Activated CD8-positive, alpha-beta T cell treated with anti-CD3 and anti-CD28 coated beads for 36 hours (primary cell): Measurements from ENCODE around the gene ACTL8. TPM values are rescaled to one million over a fixed set of nuclear protein-coding genes. Genes with fewer than 3 reads are reported as not detected.

Experiments used
- ATAC-seq: fragments of 200-7000 bp; cut with Tn5 transposase; one replicate; pipeline ENCODE4 v1.10.0; 2021; ENCODE audit warnings: mild to moderate bottlenecking, moderate library complexity
- CTCF ChIA-PET: fragments of 350-600 bp; sonication (Branson Sonifier 250); formaldehyde crosslinking; loops from one replicate; lab custom pipeline; 2021; ENCODE audit warnings: antibody characterized with exemption; lab: Charles Lee
- POLR2A ChIA-PET: fragments of 350-600 bp; sonication (Branson Sonifier 250); formaldehyde crosslinking; loops from one replicate; lab custom pipeline; 2021; ENCODE audit warnings: antibody characterized with exemption; lab: Charles Lee
- DNase-seq: peaks from one replicate; pipeline ENCODE4 v3.0.0-alpha.2; 2020
- H3K27ac Mint-ChIP-seq: one replicate; pipeline ENCODE4 v1.8.0; 2021; ENCODE audit warnings: mild to moderate bottlenecking, mixed read lengths
- H3K27me3 Mint-ChIP-seq: one replicate; pipeline ENCODE4 v1.8.0; 2021; ENCODE audit warnings: mixed read lengths
- H3K36me3 Mint-ChIP-seq: one replicate; pipeline ENCODE4 v1.8.0; 2021; ENCODE audit warnings: low read depth, mixed read lengths
- H3K4me1 Mint-ChIP-seq: one replicate; pipeline ENCODE4 v1.8.0; 2021; ENCODE audit warnings: low read depth, mixed read lengths
- H3K4me3 Mint-ChIP-seq: one replicate; pipeline ENCODE4 v1.8.0; 2021; ENCODE audit warnings: mild to moderate bottlenecking, moderate library complexity, mixed read lengths
- H3K9me3 Mint-ChIP-seq: one replicate; pipeline ENCODE4 v1.8.0; 2021; ENCODE audit warnings: mixed read lengths
- CTCF ChIP-seq: fragments of 200-600 bp; IDR thresholded peaks from one replicate; pipeline ENCODE4 v1.8.0; 2022; ENCODE audit warnings: antibody characterized with exemption, mild to moderate bottlenecking
- intact Hi-C: fragments of 100-400 bp; cut with micrococcal nuclease; formaldehyde crosslinking; loops from one replicate; pipeline ENCODE4 v1.10.0; 2022
- total RNA-seq, 2 experiments: library from RNA; stranded (reverse); gene quantifications; one replicate each; pipeline ENCODE4 v1.2.3, GENCODE V29; 2021

Gene ACTL8
- total RNA-seq, 2 experiments from 2014 or later = not detected

- H3K9me3 Mint-ChIP-seq = no peaks in the 10 kb centered on the region
- no peak for ATAC-seq
- CTCF ChIA-PET = no interaction called here
Measured at GRCh38 chr1:17773591-17774326, 18.6 kb downstream of the ACTL8 start.

GRCh38 chr1:17774452-17774851 lies 19.3 kb downstream of the ACTL8 start:
- ChIA-PET POLR2A (no interaction called here), CTCF (no interaction called here)
- no peaks in the 10 kb centered on the region for H3K4me1 Mint-ChIP-seq
- intact Hi-C loops = no loop called here
- TF ChIP-seq CTCF = no peak
- H3K27ac Mint-ChIP-seq = no peak overlapping the region
- DNase-seq (no peak), ATAC-seq (no peak)
- no peaks in the 10 kb centered on the region for H3K27me3 Mint-ChIP-seq
- H3K4me3 Mint-ChIP-seq = no peak overlapping the region
- no peaks in the 10 kb centered on the region for H3K36me3 Mint-ChIP-seq
- no peaks in the 10 kb centered on the region for H3K9me3 Mint-ChIP-seq

More at GRCh38 chr1:17773591-17774326, 18.6 kb downstream of the ACTL8 start:
- DNase-seq = no peak
- no peaks in the 10 kb centered on the region for H3K36me3 Mint-ChIP-seq
- no peaks in the 10 kb centered on the region for H3K27me3 Mint-ChIP-seq
- no peak for TF ChIP-seq CTCF
- no peak overlapping the region for H3K27ac Mint-ChIP-seq
- H3K4me3 Mint-ChIP-seq = no peak overlapping the region
- POLR2A ChIA-PET = no interaction called here
- no peaks in the 10 kb centered on the region for H3K4me1 Mint-ChIP-seq
- intact Hi-C loops = no loop called here

- Mint-ChIP-seq H3K27ac (no peak overlapping the region), H3K36me3 (no peaks in the 10 kb centered on the region), H3K4me3 (no peak overlapping the region), H3K9me3 (no peaks in the 10 kb centered on the region), H3K4me1 (no peaks in the 10 kb centered on the region), H3K27me3 (no peaks in the 10 kb centered on the region)
- intact Hi-C loops = no loop called here
- ATAC-seq (no peak), DNase-seq (no peak)
- TF ChIP-seq CTCF = no peak
- ChIA-PET CTCF (no interaction called here), POLR2A (no interaction called here)
Measured at GRCh38 chr1:17775796-17776195, 20.7 kb downstream of the ACTL8 start.

GRCh38 chr1:17776426-17776825 lies 21.3 kb downstream of the ACTL8 start:
- Mint-ChIP-seq H3K9me3 (no peaks in the 10 kb centered on the region), H3K36me3 (no peaks in the 10 kb centered on the region), H3K27me3 (no peaks in the 10 kb centered on the region), H3K4me1 (no peaks in the 10 kb centered on the region), H3K4me3 (no peak overlapping the region), H3K27ac (no peak overlapping the region)
- ChIA-PET POLR2A (no interaction called here), CTCF (no interaction called here)
- intact Hi-C loops = no loop called here
- TF ChIP-seq CTCF = no peak
- DNase-seq (no peak), ATAC-seq (no peak)

- no peak for ATAC-seq
Measured at GRCh38 chr1:17777330-17777729, 22.2 kb downstream of the ACTL8 start.

More at GRCh38 chr1:17777330-17777729, 22.2 kb downstream of the ACTL8 start:
- H3K9me3 Mint-ChIP-seq = no peaks in the 10 kb centered on the region
- ChIA-PET CTCF (no interaction called here), POLR2A (no interaction called here)
- intact Hi-C loops = no loop called here
- H3K4me3 Mint-ChIP-seq = no peak overlapping the region
- no peak for DNase-seq
- H3K36me3 Mint-ChIP-seq = no peaks in the 10 kb centered on the region
- H3K27ac Mint-ChIP-seq = no peak overlapping the region
- H3K27me3 Mint-ChIP-seq = no peaks in the 10 kb centered on the region
- TF ChIP-seq CTCF = no peak
- H3K4me1 Mint-ChIP-seq = no peaks in the 10 kb centered on the region
